ENCODE results near the gene FKBP1A.
A peak's percentile ranks its signal among the peaks of the same experiment; 100 is the strongest.

- TF ChIP-seq RCOR1 (IDR thresholded peaks at IDR 0.05; ENCODE audit: insufficient replicate concordance, low read length) (no peak), CTCF (conservative IDR thresholded peaks at IDR 0.05; ENCODE audit: low read depth, low read length) (no peak), ELK1 (IDR thresholded peaks at IDR 0.05; ENCODE audit: borderline replicate concordance, low read depth, low read length) (no peak), POLR2A (IDR thresholded peaks at IDR 0.05; ENCODE audit: low read depth, low read length) (no peak), CEBPB (IDR thresholded peaks at IDR 0.05; ENCODE audit: low read depth, low read length) (peak; percentile 94), USF2 (IDR thresholded peaks at IDR 0.05; ENCODE audit: low read depth, low read length) (no peak), SMC3 (IDR thresholded peaks at IDR 0.05; ENCODE audit: low read depth, low read length) (no peak), MXI1 (IDR thresholded peaks at IDR 0.05; ENCODE audit: borderline replicate concordance, low read depth, low read length) (no peak), BHLHE40 (IDR thresholded peaks at IDR 0.05; ENCODE audit: low read depth, low read length) (no peak), CHD1 (IDR thresholded peaks at IDR 0.05; ENCODE audit: low read depth, low read length) (no peak)
Observed at GRCh38 chr20:1375515-1375914, 17.3 kb downstream of the FKBP1A start.
